GM12892 (cell line): ENCODE results near the gene ATOH8.

Experiments
- POLR2A ChIP-seq: IDR thresholded peaks from 2 replicates; pipeline ENCODE4 v1.6.1; 2011; ENCODE audit warnings: low read depth, low read length, control low read depth
- POLR2AphosphoS5 ChIP-seq: IDR thresholded peaks from 2 replicates; pipeline ENCODE4 v1.6.1; 2011; ENCODE audit warnings: low read depth, low read length, control low read depth
- TAF1 ChIP-seq: IDR thresholded peaks from 2 replicates; pipeline ENCODE4 v1.6.1; 2011; ENCODE audit warnings: low read depth, mild to moderate bottlenecking, control low read depth, low read length, borderline replicate concordance

DNA sequence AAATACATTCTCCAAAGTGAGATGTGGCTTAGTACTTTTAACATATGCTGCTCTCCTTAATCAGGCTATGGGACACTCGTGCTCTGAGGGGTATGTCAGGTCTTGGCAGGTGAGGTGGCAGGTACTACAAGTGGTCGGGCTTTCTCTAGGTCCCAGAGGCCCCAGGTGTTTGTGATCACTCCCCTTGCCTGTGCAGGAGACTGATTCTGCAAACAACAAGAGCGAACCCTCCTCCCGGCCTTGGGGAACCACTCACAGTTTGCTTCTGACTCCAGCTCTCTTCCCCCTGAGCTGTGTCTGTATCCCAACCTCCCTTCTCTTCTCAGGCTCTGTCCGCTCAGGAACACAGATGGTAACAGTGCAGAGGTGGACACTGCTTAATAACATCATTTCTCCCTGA is 48.1 kb downstream of the ATOH8 start:
- no peak for TF ChIP-seq POLR2A
- TF ChIP-seq TAF1, result no peak
- no peak for TF ChIP-seq POLR2AphosphoS5
